Breast epithelium (tissue), 3 donors: Measurements from ENCODE around the gene SMIM14.

Experiments used
- CTCF ChIP-seq, 3 donors: fragments of 450-650 bp; IDR thresholded peaks; one replicate each; pipeline ENCODE4 v1.5.1; 2016 to 2017; ENCODE audit warnings: antibody characterized with exemption in 3 of 3, mild to moderate bottlenecking in 3 of 3, moderate library complexity in 3 of 3
- POLR2A ChIP-seq: fragments of 450-650 bp; IDR thresholded peaks from one replicate; pipeline ENCODE4 v1.6.1; 2016; ENCODE audit warnings: antibody characterized with exemption, mild to moderate bottlenecking, moderate library complexity

DNA sequence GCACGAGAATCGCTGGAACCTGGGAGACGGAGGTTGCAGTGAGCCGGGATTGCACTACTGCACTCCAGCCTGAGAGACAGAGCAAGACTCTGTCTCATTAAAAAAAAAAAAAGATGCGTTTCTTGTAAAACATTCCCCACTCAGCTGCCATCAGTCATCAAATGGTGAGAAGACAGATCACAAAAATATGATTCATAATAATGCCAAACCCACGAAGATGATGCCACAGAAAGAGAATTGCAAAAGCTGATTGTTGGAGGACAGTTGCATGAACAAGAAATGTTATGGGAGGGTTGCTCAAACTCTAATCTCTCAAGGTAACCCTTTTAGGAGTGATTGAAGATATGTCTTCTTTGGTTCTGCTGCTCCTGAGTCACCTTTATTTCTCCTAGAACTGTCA is 21.4 kb upstream of the SMIM14 start:
- TF ChIP-seq CTCF (IDR thresholded peaks at IDR 0.05), result no peak
- TF ChIP-seq POLR2A, result no peak
